Measurements from ENCODE around the gene VWF.

DNA sequence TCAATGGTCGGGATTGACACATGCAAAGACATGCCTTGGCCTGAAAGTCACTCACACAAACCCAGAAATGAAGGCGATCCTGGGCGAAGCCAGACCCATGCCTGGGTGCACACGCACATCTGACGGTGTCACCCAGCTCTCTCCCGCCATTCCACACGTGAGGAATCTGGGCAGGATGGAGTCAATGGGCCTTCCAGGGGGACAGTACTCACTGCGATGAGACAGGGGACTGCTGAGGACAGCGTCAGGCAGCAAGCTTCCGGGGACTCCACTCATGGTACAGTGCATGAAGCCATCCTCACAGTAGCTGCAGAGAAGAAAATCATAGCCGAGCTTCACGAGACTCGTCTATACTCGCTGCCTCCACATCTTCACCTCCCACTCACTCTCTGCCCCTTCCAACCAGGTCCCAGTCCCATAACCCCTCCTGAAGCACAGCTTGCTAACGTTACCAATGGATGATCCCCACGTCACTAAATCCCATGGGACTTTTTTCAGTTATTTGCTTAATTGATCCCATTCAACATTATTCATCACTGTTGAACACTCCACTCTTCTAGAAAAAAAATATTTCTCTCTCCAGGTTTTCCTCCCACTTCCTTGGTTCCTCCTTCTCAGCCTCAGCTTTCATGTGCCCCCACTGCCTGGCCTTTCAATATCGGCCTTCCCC is 77.8 kb downstream of the VWF start:
- no peak for TF ChIP-seq CTCF (conservative IDR thresholded peaks at IDR 0.05; ENCODE audit: low read depth, low read length)
- TF ChIP-seq POLR2A (IDR thresholded peaks at IDR 0.05; ENCODE audit: low read depth, low read length) = no peak
- TF ChIP-seq FOS (IDR thresholded peaks at IDR 0.05; ENCODE audit: low read depth, low read length) = no peak
- TF ChIP-seq MAFK (IDR thresholded peaks at IDR 0.05; ENCODE audit: low read depth, low read length) = no peak
- TF ChIP-seq MAZ (IDR thresholded peaks at IDR 0.05; ENCODE audit: borderline replicate concordance, low read depth, low read length) = no peak
- no peak for TF ChIP-seq MXI1 (IDR thresholded peaks at IDR 0.05; ENCODE audit: borderline replicate concordance, low read depth, low read length)
- TF ChIP-seq SMC3 (IDR thresholded peaks at IDR 0.05; ENCODE audit: low read depth, low read length) = no peak
- TF ChIP-seq RFX5 (IDR thresholded peaks at IDR 0.05; ENCODE audit: low read depth, low read length) = no peak

Measured in IMR-90 (cell line).